Measurements from ENCODE around the gene NDST4.

NDST4 gene

GRCh38 chr4:114900934-114901333, 212.5 kb downstream of the NDST4 start:
- DNase-seq = no peak

GRCh38 chr4:114890773-114891172, 222.6 kb downstream of the NDST4 start:
- DNase-seq = no peak

GRCh38 chr4:114886761-114887160, 226.7 kb downstream of the NDST4 start:
- no peak for DNase-seq

GRCh38 chr4:114883641-114884040, 229.8 kb downstream of the NDST4 start:
- no peak for DNase-seq

GRCh38 chr4:114879916-114880669, 233.3 kb downstream of the NDST4 start:
- no peak for DNase-seq

- no peak for DNase-seq
Observed at GRCh38 chr4:114875630-114876029, 237.8 kb downstream of the NDST4 start.

- DNase-seq = no peak
Observed at GRCh38 chr4:114874321-114874720, 239.1 kb downstream of the NDST4 start.

- no peak for DNase-seq
Observed at GRCh38 chr4:114870987-114871386, 242.4 kb downstream of the NDST4 start.

- no peak for DNase-seq
Observed at GRCh38 chr4:114866901-114867670, 246.3 kb downstream of the NDST4 start.

GRCh38 chr4:114864060-114864459, 249.4 kb downstream of the NDST4 start:
- no peak for DNase-seq

GRCh38 chr4:114860786-114861185, 252.6 kb downstream of the NDST4 start:
- DNase-seq = no peak

- DNase-seq = no peak
Observed at GRCh38 chr4:114857831-114858230, 255.6 kb downstream of the NDST4 start.

GRCh38 chr4:114839986-114840385, 273.4 kb downstream of the NDST4 start:
- no peak for DNase-seq

- no peak for DNase-seq
Observed at GRCh38 chr4:114830628-114831027, 282.8 kb downstream of the NDST4 start.

- no peak for DNase-seq
Observed at GRCh38 chr4:114827651-114828050, 285.8 kb downstream of the NDST4 start.

GRCh38 chr4:114815760-114816159, 297.7 kb downstream of the NDST4 start:
- no peak for DNase-seq

- no peak for DNase-seq
Observed at GRCh38 chr4:114813961-114814360, 299.5 kb downstream of the NDST4 start.

GRCh38 chr4:114811564-114812301, 301.7 kb downstream of the NDST4 start:
- no peak for DNase-seq

GRCh38 chr4:114807759-114808404, 305.5 kb downstream of the NDST4 start:
- peak; percentile 1 for DNase-seq

GRCh38 chr4:114807357-114807756, 306.1 kb downstream of the NDST4 start:
- no peak for DNase-seq

GRCh38 chr4:114791976-114792375, 321.4 kb downstream of the NDST4 start:
- DNase-seq = no peak

GRCh38 chr4:114785570-114785969, 327.9 kb downstream of the NDST4 start:
- no peak for DNase-seq

- DNase-seq = no peak
Observed at GRCh38 chr4:114783215-114783595, 330.2 kb downstream of the NDST4 start.

Measured in CD4-positive, alpha-beta T cell treated with Interferon gamma for 1 hour (primary cell).